Esophagus muscularis mucosa (tissue), 4 donors: ENCODE results near the gene NEDD9. TPM values are rescaled to one million over a fixed set of nuclear protein-coding genes. Genes with fewer than 3 reads are reported as not detected.

Source experiments
- DNase-seq: peaks from one replicate; pipeline ENCODE4 v3.0.0-alpha.2; 2017; ENCODE audit errors: extremely low spot score
- H3K27ac ChIP-seq, 4 donors: fragments of 200-600 bp; sonication (generic); replicated peaks in 1 of 4; 1 replicate in 3 of 4; 2 replicates in 1 of 4; pipeline ENCODE4 v1.5.1; 2016 to 2019; ENCODE audit warnings: mild to moderate bottlenecking in 1 of 4
- H3K27me3 ChIP-seq, 4 donors: fragments of 200-600 bp; sonication (generic); one replicate each; pipeline versions ENCODE4 v1.5.1 to v1.6.0; 2016 to 2019
- H3K36me3 ChIP-seq, 4 donors: fragments of 200-600 bp; sonication (generic); one replicate each; pipeline ENCODE4 v1.5.1; 2016 to 2019
- H3K4me1 ChIP-seq, 4 donors: fragments of 200-600 bp; sonication (generic); one replicate each; pipeline ENCODE4 v1.5.1; 2016 to 2019
- H3K4me3 ChIP-seq, 4 donors: fragments of 200-600 bp; sonication (generic); 1 replicate in 2 of 4; 2 replicates in 2 of 4; pipeline ENCODE4 v1.5.1; 2016 to 2019; ENCODE audit warnings: mild to moderate bottlenecking in 4 of 4, moderate library complexity in 1 of 4
- H3K9me3 ChIP-seq, 4 donors: fragments of 200-600 bp; sonication (generic); 1 replicate in 3 of 4; 2 replicates in 1 of 4; pipeline ENCODE4 v1.5.1; 2016 to 2019
- EP300 ChIP-seq: sonication (generic); formaldehyde crosslinking; IDR thresholded peaks from one replicate; pipeline ENCODE4 v1.6.1; 2017; ENCODE audit warnings: antibody characterized with exemption
- POLR2A ChIP-seq: fragments of 450-650 bp; IDR thresholded peaks from one replicate; pipeline ENCODE4 v1.6.1; 2017; ENCODE audit warnings: antibody characterized with exemption, moderate library complexity, mild to moderate bottlenecking, low read depth
- POLR2AphosphoS5 ChIP-seq, 2 donors: sonication (generic); formaldehyde crosslinking; IDR thresholded peaks; one replicate each; pipeline ENCODE4 v1.6.1; 2017; ENCODE audit warnings: antibody characterized with exemption in 2 of 2
- WGBS: methylation state at CpG from one replicate; pipeline ENCODE4 v1.1.5; 2018; 5-methylcytosine and 5-hydroxymethylcytosine counted together
- intact Hi-C: fragments of 100-400 bp; cut with DNase I; formaldehyde crosslinking; loops from one replicate; pipeline ENCODE4 v1.15.1; 2023
- total RNA-seq, 4 donors: library from RNA; depleted of rRNA; stranded (reverse); fragments of >200 nt; gene quantifications; one replicate each; pipeline versions ENCODE4 v1.1.0 to v1.2.1, GENCODE V29; 2016
- TF ChIP-seq, protein P1 (sequence below), 3 experiments: fragments of 200-600 bp in 2 of 3; fragments of 450-650 bp in 1 of 3; sonication (generic) in 2 of 3; IDR thresholded peaks; one replicate each; pipeline ENCODE4 v1.5.1; 2017 to 2019; ENCODE audit warnings: antibody characterized with exemption in 3 of 3, mild to moderate bottlenecking in 2 of 3, moderate library complexity in 1 of 3

NEDD9 gene
- total RNA-seq, 4 donors from 2014 or later: 18.3 to 47.2 (median 32.9) TPM

DNA sequence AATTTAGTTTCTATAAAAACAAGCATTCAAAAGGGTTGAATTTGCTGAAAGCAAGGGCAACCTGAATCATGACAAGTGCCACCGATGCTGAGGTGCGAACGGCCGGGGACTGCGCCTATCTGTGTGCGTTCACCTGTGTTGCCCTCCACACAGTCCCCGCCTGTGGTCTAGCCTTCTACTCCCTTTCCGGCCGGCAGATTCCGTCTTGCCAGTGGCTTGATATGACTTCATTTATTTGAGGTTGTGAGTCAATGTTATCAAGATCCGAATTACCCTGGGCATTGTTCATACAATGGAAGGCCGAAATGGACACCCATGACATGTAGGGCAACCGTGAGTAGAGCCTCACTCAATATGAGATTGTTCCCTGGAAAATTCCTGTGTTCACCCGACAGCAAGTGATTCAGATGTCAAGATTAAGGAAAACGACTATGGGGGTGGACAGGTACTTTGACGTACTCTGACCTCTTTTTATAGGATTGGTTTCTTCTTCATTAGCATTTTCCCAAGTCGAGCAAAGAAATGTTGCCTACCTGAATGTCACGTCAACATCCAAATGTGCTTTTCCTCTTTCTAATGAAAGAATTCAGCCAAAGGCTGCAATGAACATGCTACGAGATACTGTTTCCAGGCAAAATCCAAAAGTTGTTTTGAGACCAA is 41.1 kb upstream of the NEDD9 start:
- Histone ChIP-seq H3K27ac (no peak overlapping the region), H3K27me3 (no peaks in the 10 kb centered on the region), H3K4me1 (peaks cover 8 to 18% (median 13%) of the 10 kb centered on the region in 4 donors), H3K36me3 (no peaks in the 10 kb centered on the region), H3K9me3 (no peaks in the 10 kb centered on the region), H3K4me3 (no peak overlapping the region)
- DNase-seq: no peak
- intact Hi-C loops: no loop called here
- 96% methylated on average over 19 of the region's 19 CpGs for WGBS
- no peak for TF ChIP-seq POLR2AphosphoS5 (IDR thresholded peaks at IDR 0.05)
- no peak for TF ChIP-seq EP300
- TF ChIP-seq POLR2A: no peak
- TF ChIP-seq, protein P1, sequence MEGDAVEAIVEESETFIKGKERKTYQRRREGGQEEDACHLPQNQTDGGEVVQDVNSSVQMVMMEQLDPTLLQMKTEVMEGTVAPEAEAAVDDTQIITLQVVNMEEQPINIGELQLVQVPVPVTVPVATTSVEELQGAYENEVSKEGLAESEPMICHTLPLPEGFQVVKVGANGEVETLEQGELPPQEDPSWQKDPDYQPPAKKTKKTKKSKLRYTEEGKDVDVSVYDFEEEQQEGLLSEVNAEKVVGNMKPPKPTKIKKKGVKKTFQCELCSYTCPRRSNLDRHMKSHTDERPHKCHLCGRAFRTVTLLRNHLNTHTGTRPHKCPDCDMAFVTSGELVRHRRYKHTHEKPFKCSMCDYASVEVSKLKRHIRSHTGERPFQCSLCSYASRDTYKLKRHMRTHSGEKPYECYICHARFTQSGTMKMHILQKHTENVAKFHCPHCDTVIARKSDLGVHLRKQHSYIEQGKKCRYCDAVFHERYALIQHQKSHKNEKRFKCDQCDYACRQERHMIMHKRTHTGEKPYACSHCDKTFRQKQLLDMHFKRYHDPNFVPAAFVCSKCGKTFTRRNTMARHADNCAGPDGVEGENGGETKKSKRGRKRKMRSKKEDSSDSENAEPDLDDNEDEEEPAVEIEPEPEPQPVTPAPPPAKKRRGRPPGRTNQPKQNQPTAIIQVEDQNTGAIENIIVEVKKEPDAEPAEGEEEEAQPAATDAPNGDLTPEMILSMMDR (IDR thresholded peaks at IDR 0.05): no peak

DNA sequence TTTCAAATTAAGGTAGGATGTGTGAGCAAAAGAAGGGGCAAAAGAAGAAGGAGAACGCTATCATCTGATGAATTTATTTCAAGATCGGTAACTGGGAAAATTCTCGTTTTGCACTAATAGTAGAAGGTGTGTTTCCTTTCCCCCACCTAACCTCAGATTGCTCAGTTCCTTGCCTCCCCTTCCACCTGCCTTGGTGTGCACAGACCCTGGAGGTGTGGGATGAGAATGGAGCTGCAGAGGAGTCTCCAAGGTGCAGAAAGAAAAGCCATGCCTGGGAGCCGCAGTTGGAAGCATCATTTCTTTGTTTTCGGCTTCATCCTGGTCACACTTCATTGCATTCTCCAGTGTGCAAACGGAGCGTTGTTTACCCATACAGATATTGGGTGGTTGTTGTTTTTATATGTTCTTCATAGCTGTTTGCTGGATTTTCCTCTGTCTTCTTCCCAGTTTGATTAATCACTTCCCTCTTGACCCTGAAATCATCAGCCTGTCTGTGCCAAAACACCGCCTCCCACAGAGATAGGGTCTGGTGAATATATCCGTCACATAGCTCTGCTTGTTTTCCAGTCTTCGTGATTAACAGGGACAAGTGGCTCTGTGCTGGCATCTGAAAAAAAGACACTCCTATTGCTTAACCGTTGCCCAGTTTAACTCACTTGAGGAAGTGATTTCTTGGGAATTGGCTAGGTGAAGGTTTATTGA is 40.2 kb upstream of the NEDD9 start:
- no peak for DNase-seq
- no peaks in the 10 kb centered on the region for H3K9me3 ChIP-seq
- WGBS: 67% methylated on average over 11 of the region's 11 CpGs
- TF ChIP-seq POLR2A: no peak
- no peak for TF ChIP-seq EP300
- TF ChIP-seq POLR2AphosphoS5 (IDR thresholded peaks at IDR 0.05): no peak
- TF ChIP-seq, protein P1 (IDR thresholded peaks at IDR 0.05): no peak
- H3K27me3 ChIP-seq: no peaks in the 10 kb centered on the region
- intact Hi-C loops: no loop called here
- no peak overlapping the region for H3K27ac ChIP-seq
- H3K36me3 ChIP-seq: no peaks in the 10 kb centered on the region
- H3K4me1 ChIP-seq: peaks cover 8 to 12% (median 8%) of the 10 kb centered on the region in 4 donors
- no peak overlapping the region for H3K4me3 ChIP-seq

DNA sequence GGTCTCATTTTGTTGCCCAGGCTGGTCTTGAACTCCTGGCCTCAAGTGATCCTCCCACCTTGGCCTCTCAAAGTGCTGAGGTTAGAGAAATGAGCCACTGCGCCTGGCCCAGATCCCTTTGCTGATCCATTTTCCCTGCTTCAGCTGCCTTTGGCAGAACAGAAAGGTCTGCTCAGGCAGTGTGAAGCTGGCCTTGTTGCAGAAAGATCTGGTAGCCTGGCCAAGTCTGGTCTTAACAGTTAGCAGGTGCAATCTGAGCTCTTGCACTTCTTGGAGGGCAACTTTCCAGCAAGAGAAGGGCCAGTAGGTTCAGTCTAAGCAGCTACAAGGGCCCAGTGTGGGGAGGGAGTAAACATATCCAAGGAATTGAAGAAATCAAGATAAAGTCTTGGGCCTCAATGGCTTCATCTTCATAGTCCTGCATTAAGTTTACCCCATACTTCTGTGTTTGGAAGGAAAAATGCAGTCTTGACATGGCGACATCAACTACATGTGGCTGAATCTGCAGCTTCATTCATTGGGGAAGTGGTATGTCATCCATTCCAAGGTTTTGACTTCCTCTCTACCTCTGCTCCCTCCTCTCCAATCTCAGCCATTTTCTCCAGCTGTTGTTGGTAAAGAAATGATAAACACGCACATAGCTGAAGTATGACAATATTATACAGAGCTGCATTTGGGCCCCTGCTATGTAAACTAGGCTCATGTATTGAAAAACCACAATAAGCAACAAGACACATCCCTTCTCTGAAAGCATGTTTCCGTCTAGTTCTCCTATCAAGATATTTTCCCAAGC is 39.0 kb upstream of the NEDD9 start:
- peaks cover 0 to 8% (median 0%) of the 10 kb centered on the region in 4 donors for H3K4me1 ChIP-seq
- H3K4me3 ChIP-seq: no peak overlapping the region
- intact Hi-C loops: no loop called here
- no peak for DNase-seq
- TF ChIP-seq, protein P1 (IDR thresholded peaks at IDR 0.05): no peak
- TF ChIP-seq POLR2AphosphoS5 (IDR thresholded peaks at IDR 0.05): no peak
- no peak for TF ChIP-seq EP300
- no peak for TF ChIP-seq POLR2A
- H3K27ac ChIP-seq: no peak overlapping the region
- H3K36me3 ChIP-seq: no peaks in the 10 kb centered on the region
- WGBS: 76% methylated on average over 4 of the region's 4 CpGs
- H3K27me3 ChIP-seq: no peaks in the 10 kb centered on the region
- no peaks in the 10 kb centered on the region for H3K9me3 ChIP-seq

DNA sequence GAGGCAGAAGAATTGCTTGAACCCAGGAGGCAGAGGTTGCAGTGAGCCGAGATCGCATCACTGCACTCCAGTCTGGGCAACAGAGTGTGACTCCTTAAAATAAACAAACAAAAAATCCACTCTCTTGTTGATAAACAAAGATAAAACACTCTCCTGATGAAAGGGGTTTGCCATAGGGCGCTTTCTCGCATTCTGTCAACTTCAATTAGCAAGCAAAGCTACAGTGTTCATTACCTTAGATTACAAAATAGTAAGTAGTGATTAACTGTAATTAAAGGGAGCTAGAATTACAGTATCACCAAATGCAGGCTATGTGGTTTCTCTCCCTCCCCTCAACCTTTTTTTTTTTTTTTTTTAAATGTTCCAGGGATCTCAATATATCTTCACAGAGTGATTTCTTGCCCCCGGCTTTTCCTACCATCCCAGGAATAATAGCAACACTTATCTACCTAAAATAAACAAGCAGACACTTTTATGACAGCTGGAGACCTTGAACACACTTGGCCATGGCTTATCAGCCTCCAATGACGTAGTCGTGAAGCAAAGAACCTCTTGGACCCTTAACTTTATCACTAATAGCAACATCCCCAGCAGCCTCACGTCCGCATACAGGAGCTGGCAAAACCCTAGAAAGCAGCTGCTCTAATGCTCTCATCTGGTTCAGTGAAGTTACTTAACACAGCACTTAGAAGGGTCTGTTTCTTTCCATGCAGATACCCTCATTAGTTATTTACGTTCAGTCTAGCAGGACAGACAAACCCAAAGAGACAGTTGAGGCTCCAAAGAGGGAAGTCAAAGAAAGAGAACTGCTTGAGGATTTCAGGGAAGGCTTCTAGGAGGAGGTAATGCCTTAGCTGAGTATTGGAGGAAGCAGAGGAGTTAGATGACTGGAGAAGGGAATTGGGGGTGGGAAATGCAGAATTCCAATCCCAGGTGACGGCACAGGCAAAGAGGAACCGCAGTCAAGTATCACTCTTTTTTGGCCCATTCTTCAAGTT is 37.9 kb upstream of the NEDD9 start:
- Histone ChIP-seq H3K9me3 (no peaks in the 10 kb centered on the region), H3K36me3 (no peaks in the 10 kb centered on the region), H3K27ac (no peak overlapping the region), H3K4me3 (no peak overlapping the region), H3K27me3 (no peaks in the 10 kb centered on the region), H3K4me1 (peaks cover 0 to 8% (median 0%) of the 10 kb centered on the region in 4 donors)
- TF ChIP-seq EP300 (no peak), POLR2AphosphoS5 (IDR thresholded peaks at IDR 0.05) (no peak), POLR2A (no peak)
- TF ChIP-seq, protein P1 (IDR thresholded peaks at IDR 0.05): no peak
- intact Hi-C loops: no loop called here
- DNase-seq: no peak
- WGBS: 83% methylated on average over 12 of the region's 12 CpGs
